Thyroid gland (tissue), 4 donors: ENCODE measurements around the gene SPATA12.

ENCODE experiments used
- POLR2A ChIP-seq, 2 donors: fragments of 450-650 bp; IDR thresholded peaks; one replicate each; pipeline ENCODE4 v1.6.1; 2017; ENCODE audit warnings: antibody characterized with exemption in 2 of 2, mild to moderate bottlenecking in 2 of 2, moderate library complexity in 1 of 2
- TF ChIP-seq, protein P1 (sequence below), 6 experiments: fragments of 200-600 bp in 3 of 6; fragments of 450-650 bp in 3 of 6; sonication (generic) in 3 of 6; IDR thresholded peaks; one replicate each; pipeline ENCODE4 v1.5.1; 2016 to 2019; ENCODE audit warnings: antibody characterized with exemption in 6 of 6, mild to moderate bottlenecking in 2 of 6, inconsistent platforms in 1 of 6, moderate library complexity in 1 of 6

DNA sequence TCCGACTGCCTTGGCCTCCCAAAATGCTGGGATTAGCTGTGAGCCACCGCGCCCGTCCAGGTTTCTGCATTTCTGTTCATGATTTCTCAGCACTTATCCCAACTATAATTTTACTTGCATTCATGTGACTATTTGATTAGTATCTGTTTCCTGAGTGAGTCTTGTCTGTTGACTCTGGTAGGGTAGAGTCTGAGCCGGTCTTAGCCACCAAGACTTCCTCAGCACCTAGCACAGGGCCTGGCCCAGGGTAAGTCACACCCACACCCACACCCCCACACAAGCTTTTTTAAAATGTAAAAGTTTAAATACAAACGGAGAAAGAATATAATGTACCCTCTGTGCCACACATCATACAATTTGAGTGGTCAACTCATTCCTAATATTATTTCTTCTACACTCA lies 3.1 kb upstream of the SPATA12 start:
- TF ChIP-seq, protein P1, sequence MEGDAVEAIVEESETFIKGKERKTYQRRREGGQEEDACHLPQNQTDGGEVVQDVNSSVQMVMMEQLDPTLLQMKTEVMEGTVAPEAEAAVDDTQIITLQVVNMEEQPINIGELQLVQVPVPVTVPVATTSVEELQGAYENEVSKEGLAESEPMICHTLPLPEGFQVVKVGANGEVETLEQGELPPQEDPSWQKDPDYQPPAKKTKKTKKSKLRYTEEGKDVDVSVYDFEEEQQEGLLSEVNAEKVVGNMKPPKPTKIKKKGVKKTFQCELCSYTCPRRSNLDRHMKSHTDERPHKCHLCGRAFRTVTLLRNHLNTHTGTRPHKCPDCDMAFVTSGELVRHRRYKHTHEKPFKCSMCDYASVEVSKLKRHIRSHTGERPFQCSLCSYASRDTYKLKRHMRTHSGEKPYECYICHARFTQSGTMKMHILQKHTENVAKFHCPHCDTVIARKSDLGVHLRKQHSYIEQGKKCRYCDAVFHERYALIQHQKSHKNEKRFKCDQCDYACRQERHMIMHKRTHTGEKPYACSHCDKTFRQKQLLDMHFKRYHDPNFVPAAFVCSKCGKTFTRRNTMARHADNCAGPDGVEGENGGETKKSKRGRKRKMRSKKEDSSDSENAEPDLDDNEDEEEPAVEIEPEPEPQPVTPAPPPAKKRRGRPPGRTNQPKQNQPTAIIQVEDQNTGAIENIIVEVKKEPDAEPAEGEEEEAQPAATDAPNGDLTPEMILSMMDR (IDR thresholded peaks at IDR 0.05), result no peak
- no peak for TF ChIP-seq POLR2A (IDR thresholded peaks at IDR 0.05)
